ENCODE measurements around the gene WDPCP. TPM values are rescaled to one million over a fixed set of nuclear protein-coding genes. Genes with fewer than 3 reads are reported as not detected.

Gene WDPCP
- total and polyA plus RNA-seq, 2 of the 8 experiments (the other 6 are each of a cell fraction or from before 2014, with no cell fraction given): 9.3 to 25.8 TPM

GRCh38 chr2:63399156-63399555 lies 189.1 kb downstream of the WDPCP start:
- no peak overlapping the region for H2BK12ac ChIP-seq (ENCODE audit: low read depth, low read length)
- no peaks in the 10 kb centered on the region for H4K20me1 ChIP-seq (replicated peaks in 1 of 2; ENCODE audit: control insufficient read depth in 1 of 2, insufficient read depth in 2 of 2, low read length in 2 of 2)
- H3K18ac ChIP-seq (ENCODE audit: extremely low read depth, low read length): no peak overlapping the region
- no peak overlapping the region for H2BK15ac ChIP-seq (ENCODE audit: low read length)
- no peak overlapping the region for H4K91ac ChIP-seq (replicated peaks; ENCODE audit: insufficient read length, low read length)
- no peak overlapping the region for H3K14ac ChIP-seq (ENCODE audit: insufficient read length)
- H3K4me1 ChIP-seq (replicated peaks in 1 of 4; ENCODE audit: control insufficient read depth in 3 of 4, insufficient read depth in 4 of 4, low read length in 3 of 4): no peaks in the 10 kb centered on the region
- 0 out of 4 replicates have a peak, but pooled peaks cover 0 to 2% of the 10 kb centered on the region in 2 experiments for H3K9me3 ChIP-seq (ENCODE audit: insufficient read depth in 2 of 2, low read depth in 1 of 2, low read length in 1 of 2)
- POLR2A ChIA-PET (ENCODE audit: partially characterized antibody): no interaction called here
- FAIRE-seq (no peak), DNase-seq (ENCODE audit: low read depth in 1 of 2, low spot score in 2 of 2) (no peak)
- H3K23ac ChIP-seq (ENCODE audit: insufficient read length): no peak overlapping the region
- peaks cover 0 to 6% (median under 1%) of the 10 kb centered on the region in 4 experiments; a peak in 3 of 8 replicates for H3K36me3 ChIP-seq (ENCODE audit: control insufficient read depth in 2 of 4, insufficient read depth in 4 of 4, low read length in 3 of 4)
- H3K27me3 ChIP-seq (replicated peaks in 1 of 4; ENCODE audit: control insufficient read depth in 3 of 4, extremely low read depth in 1 of 4, insufficient read depth in 3 of 4, low read length in 3 of 4): no peaks in the 10 kb centered on the region
- H2AK5ac ChIP-seq (ENCODE audit: low read depth, low read length): no peak overlapping the region
- H2BK5ac ChIP-seq (ENCODE audit: low read depth, low read length): no peak overlapping the region
- no peak overlapping the region for H2BK20ac ChIP-seq (ENCODE audit: low read length)
- no peaks in the 10 kb centered on the region; the same call in 1 of the 2 replicates for H3K23me2 ChIP-seq (ENCODE audit: low read depth, low read length)
- H2BK120ac ChIP-seq (replicated peaks; ENCODE audit: low read depth, low read length): no peak overlapping the region
- no peak overlapping the region for H2AFZ ChIP-seq (ENCODE audit: low read length)
- H4K5ac ChIP-seq (ENCODE audit: insufficient read length, low read depth, low read length): no peak overlapping the region
- H3K27ac ChIP-seq (ENCODE audit: low read depth, low read length): no peak overlapping the region
- H3K4me2 ChIP-seq (ENCODE audit: insufficient read depth in 1 of 2, low read depth in 2 of 2, low read length in 2 of 2): no peak overlapping the region
- H3K79me2 ChIP-seq (ENCODE audit: control insufficient read depth in 1 of 2, insufficient read depth in 2 of 2, low read length in 2 of 2): no peaks in the 10 kb centered on the region
- no peak overlapping the region for H3K4me3 ChIP-seq (ENCODE audit: extremely low read depth in 1 of 4, insufficient read depth in 2 of 4, low read depth in 3 of 4, low read length in 4 of 4)
- H4K8ac ChIP-seq (ENCODE audit: extremely low read depth, insufficient read depth, low read length): no peak overlapping the region
- no peak overlapping the region for H3K4ac ChIP-seq (replicated peaks; ENCODE audit: insufficient read length, low read depth, low read length)
- no peak overlapping the region for H3K56ac ChIP-seq (replicated peaks; ENCODE audit: insufficient read length, low read depth, low read length)
- no peaks in the 10 kb centered on the region for H3K79me1 ChIP-seq (ENCODE audit: low read depth, low read length)
- no peak for TF ChIP-seq CBX8 (IDR thresholded peaks at IDR 0.05; ENCODE audit: borderline replicate concordance, low read depth, low read length)
- no peak for TF ChIP-seq POLR2AphosphoS5 (IDR thresholded peaks at IDR 0.05; ENCODE audit: low read depth, low read length)
- no peak for TF ChIP-seq RNF2 (IDR thresholded peaks at IDR 0.05; ENCODE audit: borderline replicate concordance, low read depth, low read length, missing control alignments, poor library complexity, severe bottlenecking)
- TF ChIP-seq GTF2F1 (IDR thresholded peaks at IDR 0.05; ENCODE audit: borderline replicate concordance, low read depth, low read length): no peak
- TF ChIP-seq MAFK (IDR thresholded peaks at IDR 0.05; ENCODE audit: low read depth, low read length): no peak
- TF ChIP-seq CTBP2 (IDR thresholded peaks at IDR 0.05; ENCODE audit: borderline replicate concordance, insufficient read depth, insufficient read length, low read length): no peak
- no peak for TF ChIP-seq ZNF274 (IDR thresholded peaks at IDR 0.05; ENCODE audit: borderline replicate concordance, extremely low read depth, low read length)
- no peak for TF ChIP-seq SRF (IDR thresholded peaks at IDR 0.05; ENCODE audit: low read depth, low read length)
- TF ChIP-seq SIN3A (conservative IDR thresholded peaks at IDR 0.05 in 1 of 2, IDR thresholded peaks at IDR 0.05 in 1 of 2; ENCODE audit: low read depth in 1 of 2, low read length in 2 of 2): no peak
- TF ChIP-seq POLR2A (IDR thresholded peaks at IDR 0.05; ENCODE audit: control extremely low read depth in 1 of 2, low read depth in 2 of 2, low read length in 2 of 2): no peak
- no peak for TF ChIP-seq TCF12 (IDR thresholded peaks at IDR 0.05; ENCODE audit: low read depth, low read length)
- CTCF ChIA-PET (ENCODE audit: partially characterized antibody): interaction anchor here (0.6 to 1.8 kb wide), 2 partner anchors 25 to 234 kb away, joined by 4 read pairs; no protein-coding TSS in a partner anchor
- H3K9ac ChIP-seq (replicated peaks in 1 of 4; ENCODE audit: extremely low read depth in 1 of 4, low read depth in 3 of 4, low read length in 3 of 4): no peak overlapping the region
